ENCODE measurements around the gene RABGAP1L.
A peak's percentile ranks its signal among the peaks of the same experiment; 100 is the strongest.
"Not testable (repeated sequence)": the region's sequence is repeated elsewhere in the genome, so short reads cannot be mapped to it uniquely, and the experiment has no call there.

RABGAP1L gene

GRCh38 chr1:174159252-174160108 lies at the start of gene RABGAP1L:
Gene RABGAP1L, plus strand, starts transcription at chr1:174159520.
- DNase-seq: peak; percentile 97 to 98
- peak; percentile 85 for TF ChIP-seq POLR2A (IDR thresholded peaks at IDR 0.05; ENCODE audit: low read length)
- no peak for TF ChIP-seq GATA1 (IDR thresholded peaks at IDR 0.05; ENCODE audit: low read depth, low read length)

DNA sequence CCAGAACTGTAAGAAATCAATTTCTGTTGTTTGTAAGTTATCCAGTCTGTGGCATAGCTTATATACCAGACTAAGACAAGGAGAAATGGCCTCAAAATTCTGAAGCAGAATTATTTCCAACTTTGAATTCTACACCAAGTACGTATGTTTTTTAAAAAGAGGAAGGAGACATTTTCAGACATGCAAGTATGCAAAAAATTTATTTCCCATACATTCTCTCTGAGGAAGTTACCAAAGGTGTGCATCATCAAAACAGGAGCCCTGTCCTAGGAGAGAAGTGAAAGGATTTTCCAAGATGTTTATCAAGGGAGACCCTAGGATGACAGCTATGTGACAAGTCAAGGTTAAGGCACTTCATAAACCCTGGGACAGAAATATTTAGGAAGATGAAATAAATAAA lies 49.3 kb upstream of the RABGAP1L start:
- TF ChIP-seq POLR2A (IDR thresholded peaks at IDR 0.05; ENCODE audit: low read length) (no peak), GATA1 (IDR thresholded peaks at IDR 0.05; ENCODE audit: low read depth, low read length) (no peak)
- DNase-seq: no peak

DNA sequence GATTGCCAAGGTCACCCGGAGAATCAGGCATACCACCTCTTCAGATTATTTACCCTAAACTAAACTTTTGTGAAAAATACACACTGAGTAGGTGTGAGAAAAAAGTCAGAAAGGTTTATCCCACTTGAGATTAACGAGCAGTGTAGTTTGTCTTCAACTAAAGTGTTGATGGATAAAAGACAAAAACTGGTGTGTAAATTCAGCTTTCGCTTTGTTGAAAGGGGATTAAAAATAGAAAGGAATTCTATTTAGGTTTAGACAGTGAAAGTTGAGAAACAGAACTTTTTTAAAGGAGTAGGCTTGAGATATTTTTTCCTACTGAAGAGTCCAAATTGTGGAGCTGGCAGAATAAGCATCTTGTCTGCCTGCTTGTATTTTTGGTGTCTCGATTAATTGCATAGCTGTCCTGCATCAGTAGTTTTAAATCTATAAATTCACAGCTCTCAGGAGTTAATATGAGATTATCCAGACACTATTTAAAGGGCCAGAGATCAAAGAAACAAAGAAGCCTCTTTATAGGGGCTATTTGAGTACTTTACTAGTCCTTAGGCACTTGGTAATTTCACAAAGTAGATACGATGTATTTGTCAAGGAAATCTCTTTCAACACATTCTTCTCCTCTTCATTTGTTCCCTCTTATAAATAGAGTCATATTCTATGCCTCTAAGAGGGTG lies 46.7 kb upstream of the RABGAP1L start:
- no peak for TF ChIP-seq GATA1 (IDR thresholded peaks at IDR 0.05; ENCODE audit: low read depth, low read length)
- TF ChIP-seq POLR2A (IDR thresholded peaks at IDR 0.05; ENCODE audit: low read length): no peak
- no peak for DNase-seq

DNA sequence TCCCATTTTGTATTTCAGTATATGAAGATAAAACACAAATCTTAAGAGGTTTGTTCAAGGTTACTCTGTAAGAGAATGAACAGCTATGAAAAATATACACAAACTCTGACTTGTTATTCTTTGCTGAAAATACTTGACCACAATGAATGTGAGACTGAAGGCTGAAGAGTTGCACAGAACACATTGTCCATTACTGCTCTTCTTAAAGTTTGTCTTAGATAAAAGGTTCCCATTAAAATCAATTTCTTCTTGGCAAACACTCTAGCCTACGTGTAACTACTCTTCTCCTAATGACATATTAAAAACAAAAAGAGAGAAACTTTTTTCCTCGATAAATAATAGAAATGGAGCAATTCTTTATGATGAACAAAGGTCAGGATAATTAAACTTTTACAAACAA lies 45.2 kb upstream of the RABGAP1L start:
- TF ChIP-seq POLR2A (IDR thresholded peaks at IDR 0.05; ENCODE audit: low read length): no peak
- no peak for TF ChIP-seq GATA1 (IDR thresholded peaks at IDR 0.05; ENCODE audit: low read depth, low read length)
- no peak for DNase-seq

GRCh38 chr1:174114788-174115448 lies 44.4 kb upstream of the RABGAP1L start:
- TF ChIP-seq POLR2A (IDR thresholded peaks at IDR 0.05; ENCODE audit: low read length): no peak
- no peak for TF ChIP-seq GATA1 (IDR thresholded peaks at IDR 0.05; ENCODE audit: low read depth, low read length)
- peak; percentile 60 to 67 for DNase-seq

DNA sequence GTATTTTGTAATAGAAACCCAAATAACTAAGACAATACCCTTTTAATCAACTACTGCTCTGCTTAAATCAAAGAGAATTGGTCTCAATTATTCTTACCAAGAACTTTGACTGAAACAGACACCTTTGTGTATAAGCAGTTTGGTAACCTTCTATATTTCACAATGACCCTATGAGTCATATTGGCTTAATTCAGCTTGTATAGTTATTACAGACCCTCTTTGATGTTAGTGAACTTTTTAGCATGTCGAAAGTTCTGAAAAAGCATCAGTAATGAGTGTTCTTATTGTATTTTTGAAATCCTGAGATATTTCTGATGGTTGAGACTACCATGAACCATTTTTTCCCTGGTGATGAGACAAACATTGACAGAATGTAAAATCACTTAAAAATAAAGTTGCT lies 43.3 kb upstream of the RABGAP1L start:
- no peak for DNase-seq
- no peak for TF ChIP-seq POLR2A (IDR thresholded peaks at IDR 0.05; ENCODE audit: low read length)
- no peak for TF ChIP-seq GATA1 (IDR thresholded peaks at IDR 0.05; ENCODE audit: low read depth, low read length)

GRCh38 chr1:174118751-174119150 lies 40.6 kb upstream of the RABGAP1L start:
- TF ChIP-seq GATA1 (IDR thresholded peaks at IDR 0.05; ENCODE audit: low read depth, low read length) (no peak), POLR2A (IDR thresholded peaks at IDR 0.05; ENCODE audit: low read length) (no peak)
- DNase-seq: no peak

- not testable (repeated sequence) for DNase-seq
Measured at GRCh38 chr1:174122318-174122717, 37.0 kb upstream of the RABGAP1L start.

- TF ChIP-seq POLR2A (IDR thresholded peaks at IDR 0.05; ENCODE audit: low read length) (no peak), GATA1 (IDR thresholded peaks at IDR 0.05; ENCODE audit: low read depth, low read length) (no peak)
- no peak for DNase-seq
Measured at GRCh38 chr1:174123843-174124242, 35.5 kb upstream of the RABGAP1L start.

DNA sequence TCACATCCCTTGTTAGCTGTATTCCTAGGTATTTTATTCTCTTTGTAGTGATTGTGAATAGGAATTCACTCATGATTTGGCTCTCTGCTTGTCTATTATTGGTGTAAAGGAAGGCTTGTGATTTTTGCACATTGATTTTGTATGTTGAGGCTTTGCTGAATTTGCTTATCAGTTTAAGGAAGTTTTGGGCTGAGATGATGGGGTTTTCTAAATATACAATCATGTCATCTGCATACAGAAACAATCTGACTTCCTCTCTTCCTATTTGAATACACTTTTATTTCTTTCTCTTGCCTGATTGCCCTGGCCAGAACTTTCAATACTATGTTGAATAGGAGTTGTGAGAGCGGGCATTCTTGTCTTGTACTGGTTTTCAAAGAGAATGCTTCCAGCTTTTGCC lies 32.1 kb upstream of the RABGAP1L start:
- not testable (repeated sequence) for DNase-seq

- TF ChIP-seq GATA1 (IDR thresholded peaks at IDR 0.05; ENCODE audit: low read depth, low read length): no peak
- TF ChIP-seq POLR2A (IDR thresholded peaks at IDR 0.05; ENCODE audit: low read length): no peak
- DNase-seq: no peak
Measured at GRCh38 chr1:174131032-174131638, 28.2 kb upstream of the RABGAP1L start.

- no peak for DNase-seq
- TF ChIP-seq POLR2A (IDR thresholded peaks at IDR 0.05; ENCODE audit: low read length) (no peak), GATA1 (IDR thresholded peaks at IDR 0.05; ENCODE audit: low read depth, low read length) (no peak)
Measured at GRCh38 chr1:174134003-174134659, 25.2 kb upstream of the RABGAP1L start.

DNA sequence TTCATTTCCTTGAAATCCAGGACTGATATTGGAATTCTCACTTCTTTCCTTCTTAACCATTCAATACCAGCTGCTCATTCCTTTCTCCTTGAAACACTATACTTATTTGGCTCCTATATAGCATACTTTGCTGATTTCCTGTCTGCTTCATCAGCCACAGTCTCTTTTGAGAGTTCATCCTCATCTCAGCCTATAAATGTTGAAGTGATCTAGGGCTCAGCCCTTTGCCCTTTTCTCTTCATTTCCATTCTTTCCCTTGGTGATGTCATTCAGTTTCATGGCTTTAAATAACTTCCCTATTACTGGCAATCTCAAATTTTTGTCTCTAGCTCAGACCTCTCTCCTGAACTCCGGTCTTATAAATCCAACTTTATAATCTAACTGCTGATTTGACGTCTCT lies 24.1 kb upstream of the RABGAP1L start:
- TF ChIP-seq POLR2A (IDR thresholded peaks at IDR 0.05; ENCODE audit: low read length): no peak
- DNase-seq: no peak

- no peak for TF ChIP-seq GATA1 (IDR thresholded peaks at IDR 0.05; ENCODE audit: low read depth, low read length)
- no peak for TF ChIP-seq POLR2A (IDR thresholded peaks at IDR 0.05; ENCODE audit: low read length)
Measured at GRCh38 chr1:174136714-174137113, 22.6 kb upstream of the RABGAP1L start.

More at GRCh38 chr1:174136714-174137113, 22.6 kb upstream of the RABGAP1L start:
- DNase-seq: no peak

Data from erythroblast (primary cell).